HG03378 (cell line): ENCODE results near the gene SMYD4.
"Not testable (repeated sequence)": the region's sequence is repeated elsewhere in the genome, so short reads cannot be mapped to it uniquely, and the experiment has no call there.

Experiments
- ATAC-seq: cut with Tn5 transposase; IDR thresholded peaks from one replicate; pipeline ENCODE4 v1.9.1; 2021; ENCODE audit warnings: mild to moderate bottlenecking, moderate library complexity; ENCODE audit not compliant: unreplicated experiment

SMYD4 gene

DNA sequence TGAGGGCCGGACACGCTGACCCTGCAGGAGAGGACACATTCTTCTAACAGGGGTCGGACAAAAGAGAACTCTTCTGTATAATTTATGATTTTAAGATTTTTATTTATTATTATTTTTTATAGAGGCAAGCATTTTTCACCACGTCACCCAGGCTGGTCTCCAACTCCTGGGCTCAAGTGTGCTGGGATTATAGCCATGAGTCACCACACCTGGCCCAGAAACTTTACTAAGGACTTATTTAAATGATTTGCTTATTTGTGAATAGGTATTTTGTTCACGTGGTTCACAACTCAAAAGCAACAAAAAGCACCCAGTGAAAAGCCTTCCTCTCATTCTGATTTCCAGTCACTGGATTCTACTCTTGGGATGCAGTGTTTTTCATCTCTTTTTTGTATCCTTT is 70.2 kb downstream of the SMYD4 start:
- ATAC-seq: no peak

DNA sequence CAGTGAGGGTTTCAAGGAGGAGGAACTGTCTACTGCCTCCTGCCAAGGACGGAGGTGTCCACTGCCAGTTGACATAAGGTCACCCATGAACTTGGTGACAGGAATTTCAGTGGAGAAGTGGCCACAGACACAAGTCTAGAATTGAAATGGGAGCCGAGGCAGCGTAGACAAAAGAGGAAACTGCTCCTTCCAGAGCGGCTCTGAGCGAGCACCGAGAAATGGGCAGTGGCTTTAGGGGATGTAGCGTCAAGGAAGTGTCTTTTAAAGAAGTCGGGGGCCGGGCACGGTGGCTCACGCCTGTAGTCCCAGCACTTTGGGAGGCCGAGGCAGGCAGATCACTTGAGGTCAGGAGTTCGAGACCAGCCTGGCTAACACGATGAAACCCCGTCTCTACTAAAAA is 70.9 kb downstream of the SMYD4 start:
- ATAC-seq: no peak

DNA sequence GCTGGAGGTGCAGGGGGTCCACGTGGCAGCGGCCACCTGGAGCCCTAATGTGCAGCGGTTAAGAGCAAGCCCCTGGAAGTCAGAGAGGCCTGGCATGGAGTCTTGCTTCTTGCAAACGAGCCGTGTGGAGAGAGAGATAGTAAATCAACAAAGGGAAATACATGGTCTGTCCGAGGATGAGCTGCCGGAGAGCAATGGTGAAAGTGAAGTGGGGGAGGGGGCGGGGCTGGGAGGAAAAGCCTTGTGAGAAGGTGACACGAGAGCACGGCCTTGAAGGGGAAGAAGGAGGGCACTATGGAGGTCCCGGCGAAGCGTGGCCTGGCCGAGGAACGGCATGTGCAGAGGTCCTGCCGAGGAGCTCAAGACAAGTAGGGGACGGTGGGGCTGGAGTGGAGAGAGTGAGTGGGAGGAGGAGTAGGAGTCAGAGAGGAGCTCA is 73.9 kb downstream of the SMYD4 start:
- no peak for ATAC-seq

GRCh38 chr17:1755252-1755826 is 74.4 kb downstream of the SMYD4 start:
- ATAC-seq: no peak

GRCh38 chr17:1754430-1755112 is 75.1 kb downstream of the SMYD4 start:
- no peak for ATAC-seq

GRCh38 chr17:1753767-1754429 is 75.8 kb downstream of the SMYD4 start:
- no peak for ATAC-seq

DNA sequence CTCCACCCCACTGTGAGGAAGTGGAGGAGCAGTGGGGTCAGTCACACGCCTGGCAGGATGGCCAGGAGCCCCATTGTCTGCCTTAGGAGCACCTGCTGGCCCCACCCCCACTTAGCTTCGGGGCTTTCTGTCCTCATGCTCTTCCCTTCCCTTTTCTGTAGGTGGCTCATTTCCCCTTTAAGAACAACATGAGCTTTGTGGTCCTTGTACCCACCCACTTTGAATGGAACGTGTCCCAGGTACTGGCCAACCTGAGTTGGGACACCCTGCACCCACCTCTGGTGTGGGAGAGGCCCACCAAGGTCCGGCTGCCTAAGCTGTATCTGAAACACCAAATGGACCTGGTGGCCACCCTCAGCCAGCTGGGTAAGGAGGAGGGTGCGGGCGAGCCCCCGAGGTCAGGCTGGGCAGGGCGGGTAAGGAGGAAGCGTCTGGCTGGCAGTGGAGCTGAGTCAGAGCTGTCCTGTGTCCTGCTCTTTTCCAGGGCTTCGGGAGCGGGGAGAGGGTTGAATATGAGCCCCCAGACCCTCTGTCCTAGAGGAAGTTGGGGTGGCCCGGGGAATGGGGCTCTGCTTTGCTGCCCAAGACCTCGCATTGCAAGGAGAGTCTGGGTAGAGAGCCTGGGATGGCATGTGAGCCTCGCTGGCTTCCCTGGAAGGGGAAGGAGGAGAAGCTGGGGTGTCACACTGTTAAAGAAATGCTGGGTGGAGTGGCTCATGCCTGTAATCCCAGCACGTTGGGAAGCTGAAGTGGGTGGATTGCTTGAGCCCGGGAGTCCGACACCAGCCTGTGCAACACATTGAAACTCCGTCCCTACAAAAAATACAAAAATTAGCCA is 77.1 kb downstream of the SMYD4 start:
- no peak for ATAC-seq

- ATAC-seq: no peak
These were observed 79.1 kb downstream of the SMYD4 start for GRCh38 chr17:1750628-1751027.

GRCh38 chr17:1746975-1747543 is 82.6 kb downstream of the SMYD4 start:
- ATAC-seq: no peak

GRCh38 chr17:1745513-1746020 is 84.1 kb downstream of the SMYD4 start:
- ATAC-seq: no peak

GRCh38 chr17:1744551-1745512 is 84.9 kb downstream of the SMYD4 start:
- ATAC-seq: no peak

GRCh38 chr17:1743088-1743439 is 86.6 kb downstream of the SMYD4 start:
- no peak for ATAC-seq

- ATAC-seq: no peak
These were observed 87.2 kb downstream of the SMYD4 start, which contains the start of gene SERPINF2 for GRCh38 chr17:1742371-1743087. Gene SERPINF2 (plus strand): TSS chr17:1742871. CDS start chr17:1744996, 2,125 bp downstream.

DNA sequence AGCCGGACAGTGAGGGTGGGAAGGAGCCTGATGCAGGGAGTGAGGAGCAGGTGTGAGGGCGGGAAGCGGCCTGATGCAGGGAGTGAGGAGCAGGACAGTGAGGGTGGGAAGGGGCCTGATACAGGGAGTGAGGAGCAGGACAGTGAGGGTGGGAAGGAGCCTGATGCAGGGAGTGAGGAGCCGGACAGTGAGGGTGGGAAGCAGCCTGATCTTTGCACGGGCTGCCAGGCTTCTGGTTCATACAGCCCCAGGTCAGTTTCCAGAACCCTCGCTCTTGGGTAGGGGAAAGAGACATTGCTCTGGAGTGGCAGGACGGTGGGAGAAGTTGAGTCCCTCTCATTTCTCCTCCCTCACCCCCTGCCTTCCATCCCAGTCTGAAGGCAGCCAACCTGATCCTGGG is 87.8 kb downstream of the SMYD4 start:
- ATAC-seq: not testable (repeated sequence)

GRCh38 chr17:1737531-1738291 is 92.0 kb downstream of the SMYD4 start:
- no peak for ATAC-seq

GRCh38 chr17:1736348-1737281 is 93.1 kb downstream of the SMYD4 start:
- ATAC-seq: no peak

DNA sequence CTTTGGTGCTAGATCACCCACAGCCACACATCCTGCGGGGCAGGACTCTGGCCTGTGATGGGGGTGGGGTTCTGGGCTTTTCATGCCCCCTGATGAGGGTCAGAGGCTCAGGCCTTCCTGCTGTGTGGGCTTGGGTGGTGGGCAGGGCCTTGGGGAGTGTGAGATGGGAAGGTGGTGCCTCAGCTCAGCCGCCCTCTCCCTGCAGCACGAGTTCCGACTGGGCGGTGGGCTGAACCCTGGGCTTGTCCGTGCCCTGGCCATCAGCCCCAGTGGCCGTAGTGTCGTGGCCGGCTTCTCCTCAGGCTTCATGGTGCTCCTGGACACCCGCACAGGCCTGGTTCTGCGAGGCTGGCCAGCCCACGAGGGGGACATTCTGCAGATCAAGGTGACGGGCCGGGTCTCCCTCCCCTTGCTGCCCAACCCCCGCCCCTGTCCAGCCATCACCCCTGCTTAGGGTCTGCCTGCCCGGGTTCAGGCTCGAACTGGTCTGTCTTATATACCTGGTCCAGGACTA is 93.8 kb downstream of the SMYD4 start:
- no peak for ATAC-seq
